GM12873 (cell line): ENCODE results near the gene DDRGK1.

Experiments used
- TF ChIP-seq, protein P1 (sequence below): IDR thresholded peaks from 2 replicates; pipeline ENCODE4 v1.5.1; 2012; ENCODE audit warnings: low read depth, mild to moderate bottlenecking, moderate library complexity, low read length, control low read depth; ENCODE audit not compliant: insufficient read depth; ENCODE audit errors: missing control alignments

Gene DDRGK1

DNA sequence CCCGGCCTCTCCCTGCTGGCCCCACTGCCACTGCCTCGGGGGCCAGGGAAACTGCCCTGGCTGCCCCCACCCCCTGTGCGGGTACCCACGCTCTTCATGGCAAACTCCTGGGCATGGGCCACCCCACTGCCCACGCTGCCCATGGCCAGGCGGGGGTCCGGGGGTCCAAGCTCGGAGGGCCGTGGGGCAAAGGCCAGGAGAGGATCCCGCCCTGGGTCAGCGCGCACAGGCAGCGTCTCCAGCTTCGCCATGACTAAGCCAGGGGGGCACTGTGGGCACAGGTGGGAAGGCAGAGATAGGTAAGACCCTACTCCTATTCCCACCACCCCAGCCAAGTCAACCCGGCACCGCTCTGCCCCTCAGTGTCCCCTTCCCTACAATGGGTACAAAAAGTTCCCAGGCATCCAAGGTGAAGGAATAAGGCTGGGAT, 37.6 kb downstream of the DDRGK1 start:
- TF ChIP-seq, protein P1, sequence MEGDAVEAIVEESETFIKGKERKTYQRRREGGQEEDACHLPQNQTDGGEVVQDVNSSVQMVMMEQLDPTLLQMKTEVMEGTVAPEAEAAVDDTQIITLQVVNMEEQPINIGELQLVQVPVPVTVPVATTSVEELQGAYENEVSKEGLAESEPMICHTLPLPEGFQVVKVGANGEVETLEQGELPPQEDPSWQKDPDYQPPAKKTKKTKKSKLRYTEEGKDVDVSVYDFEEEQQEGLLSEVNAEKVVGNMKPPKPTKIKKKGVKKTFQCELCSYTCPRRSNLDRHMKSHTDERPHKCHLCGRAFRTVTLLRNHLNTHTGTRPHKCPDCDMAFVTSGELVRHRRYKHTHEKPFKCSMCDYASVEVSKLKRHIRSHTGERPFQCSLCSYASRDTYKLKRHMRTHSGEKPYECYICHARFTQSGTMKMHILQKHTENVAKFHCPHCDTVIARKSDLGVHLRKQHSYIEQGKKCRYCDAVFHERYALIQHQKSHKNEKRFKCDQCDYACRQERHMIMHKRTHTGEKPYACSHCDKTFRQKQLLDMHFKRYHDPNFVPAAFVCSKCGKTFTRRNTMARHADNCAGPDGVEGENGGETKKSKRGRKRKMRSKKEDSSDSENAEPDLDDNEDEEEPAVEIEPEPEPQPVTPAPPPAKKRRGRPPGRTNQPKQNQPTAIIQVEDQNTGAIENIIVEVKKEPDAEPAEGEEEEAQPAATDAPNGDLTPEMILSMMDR: no peak

- TF ChIP-seq, protein P1: no peak
Observed at GRCh38 chr20:3166338-3166912, 38.1 kb downstream of the DDRGK1 start.

DNA sequence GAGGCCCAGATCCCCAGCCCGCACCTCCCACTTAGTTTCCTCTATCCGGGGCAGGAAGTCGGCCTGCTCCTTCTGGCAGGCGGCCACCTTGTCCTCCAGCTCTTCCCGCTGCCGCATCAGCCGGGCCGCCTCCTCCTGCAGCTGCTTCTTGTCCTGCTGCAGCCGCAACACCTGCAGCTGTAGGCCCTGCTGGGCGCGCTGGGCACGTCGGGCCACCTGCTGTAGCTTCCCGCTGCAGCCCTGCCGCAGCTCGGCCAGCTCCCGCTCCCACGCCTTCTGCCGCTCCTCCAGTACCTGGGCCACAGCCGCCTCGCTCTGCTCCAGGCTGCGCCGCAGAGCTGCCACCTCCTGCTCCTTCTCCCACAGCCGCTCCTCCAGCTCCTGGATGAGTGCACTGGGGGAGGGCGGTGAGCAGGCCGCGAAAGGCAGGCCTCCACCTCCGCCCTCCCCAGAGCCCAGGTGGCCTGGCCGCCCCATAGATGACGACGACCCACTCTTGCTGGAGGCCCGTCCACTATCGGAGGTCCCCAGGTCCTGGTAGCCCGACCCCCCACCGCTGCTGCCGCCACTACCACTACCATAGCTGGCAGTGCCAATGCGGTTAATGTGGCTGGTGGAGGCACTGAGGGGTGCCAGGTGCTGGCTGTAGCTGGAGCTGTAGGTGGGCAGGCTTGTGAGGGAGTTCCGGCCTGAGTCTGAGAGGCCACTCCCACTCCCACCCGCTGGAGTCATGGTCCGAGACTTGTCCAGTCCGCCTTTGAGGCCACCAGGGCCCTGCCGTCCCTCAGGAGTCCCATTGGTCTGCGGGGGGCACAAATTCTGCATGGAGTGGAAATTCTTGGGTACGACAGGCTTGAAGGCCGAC, 38.8 kb downstream of the DDRGK1 start:
- TF ChIP-seq, protein P1: no peak

- TF ChIP-seq, protein P1: no peak
Observed at GRCh38 chr20:3164763-3165410, 39.6 kb downstream of the DDRGK1 start.

- TF ChIP-seq, protein P1: no peak
Observed at GRCh38 chr20:3164043-3164762, 40.3 kb downstream of the DDRGK1 start.

- TF ChIP-seq, protein P1: no peak
Observed at GRCh38 chr20:3163099-3164042, 41.1 kb downstream of the DDRGK1 start.
